ENCODE data around the gene BUD31. TPM values are rescaled to one million over a fixed set of nuclear protein-coding genes. Genes with fewer than 3 reads are reported as not detected.

BUD31 gene
- total RNA-seq, 4 donors from 2014 or later: 61.8 to 82.0 (median 66.2) TPM

DNA sequence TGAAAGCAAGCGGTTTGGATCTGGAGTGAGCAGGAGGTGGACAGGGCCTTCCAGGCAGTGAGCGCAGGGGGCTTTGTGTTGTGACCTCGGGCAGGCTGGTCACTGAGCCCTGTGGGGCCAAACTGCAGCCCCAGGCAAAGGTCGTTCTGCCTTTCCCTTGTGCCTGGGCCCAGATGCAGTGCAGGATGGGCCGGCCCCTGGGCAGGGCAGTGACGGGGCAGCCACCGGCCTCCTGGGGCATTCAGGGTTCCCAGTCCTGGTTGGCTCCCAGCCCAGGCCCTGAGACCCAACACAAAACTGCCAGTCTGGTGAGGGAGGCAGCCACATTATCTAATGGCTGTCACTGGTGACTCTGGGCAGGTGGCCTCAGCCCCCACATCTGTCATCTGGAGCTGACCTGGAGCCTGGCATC, 27.1 kb upstream of the BUD31 start:
- intact Hi-C loops (cut with DNase I): no loop called here
- no peak for DNase-seq (ENCODE audit: extremely low spot score)
- WGBS: 80% methylated on average over 3 of the region's 7 CpGs
- TF ChIP-seq, protein P1, sequence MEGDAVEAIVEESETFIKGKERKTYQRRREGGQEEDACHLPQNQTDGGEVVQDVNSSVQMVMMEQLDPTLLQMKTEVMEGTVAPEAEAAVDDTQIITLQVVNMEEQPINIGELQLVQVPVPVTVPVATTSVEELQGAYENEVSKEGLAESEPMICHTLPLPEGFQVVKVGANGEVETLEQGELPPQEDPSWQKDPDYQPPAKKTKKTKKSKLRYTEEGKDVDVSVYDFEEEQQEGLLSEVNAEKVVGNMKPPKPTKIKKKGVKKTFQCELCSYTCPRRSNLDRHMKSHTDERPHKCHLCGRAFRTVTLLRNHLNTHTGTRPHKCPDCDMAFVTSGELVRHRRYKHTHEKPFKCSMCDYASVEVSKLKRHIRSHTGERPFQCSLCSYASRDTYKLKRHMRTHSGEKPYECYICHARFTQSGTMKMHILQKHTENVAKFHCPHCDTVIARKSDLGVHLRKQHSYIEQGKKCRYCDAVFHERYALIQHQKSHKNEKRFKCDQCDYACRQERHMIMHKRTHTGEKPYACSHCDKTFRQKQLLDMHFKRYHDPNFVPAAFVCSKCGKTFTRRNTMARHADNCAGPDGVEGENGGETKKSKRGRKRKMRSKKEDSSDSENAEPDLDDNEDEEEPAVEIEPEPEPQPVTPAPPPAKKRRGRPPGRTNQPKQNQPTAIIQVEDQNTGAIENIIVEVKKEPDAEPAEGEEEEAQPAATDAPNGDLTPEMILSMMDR (IDR thresholded peaks at IDR 0.05): no peak
- TF ChIP-seq POLR2AphosphoS5 (IDR thresholded peaks at IDR 0.05): no peak
- no peak for TF ChIP-seq EP300 (IDR thresholded peaks at IDR 0.05)
- TF ChIP-seq POLR2A (IDR thresholded peaks at IDR 0.05; ENCODE audit: low read depth): no peak
- no peak overlapping the region for H3K4me3 ChIP-seq
- H3K4me1 ChIP-seq: peaks cover 39 to 46% (median 41%) of the 10 kb centered on the region in 4 donors
- H3K36me3 ChIP-seq: peaks cover 6 to 37% (median 35%) of the 10 kb centered on the region in 4 donors
- no peaks in the 10 kb centered on the region for H3K27me3 ChIP-seq
- peak overlapping the region in 1 of 4 donors; percentile 19 for H3K27ac ChIP-seq (replicated peaks in 1 of 4)
- no peaks in the 10 kb centered on the region for H3K9me3 ChIP-seq

GRCh38 chr7:99383203-99383602, 25.6 kb upstream of the BUD31 start:
- peaks cover 36 to 45% (median 38%) of the 10 kb centered on the region in 4 donors for H3K4me1 ChIP-seq

DNA sequence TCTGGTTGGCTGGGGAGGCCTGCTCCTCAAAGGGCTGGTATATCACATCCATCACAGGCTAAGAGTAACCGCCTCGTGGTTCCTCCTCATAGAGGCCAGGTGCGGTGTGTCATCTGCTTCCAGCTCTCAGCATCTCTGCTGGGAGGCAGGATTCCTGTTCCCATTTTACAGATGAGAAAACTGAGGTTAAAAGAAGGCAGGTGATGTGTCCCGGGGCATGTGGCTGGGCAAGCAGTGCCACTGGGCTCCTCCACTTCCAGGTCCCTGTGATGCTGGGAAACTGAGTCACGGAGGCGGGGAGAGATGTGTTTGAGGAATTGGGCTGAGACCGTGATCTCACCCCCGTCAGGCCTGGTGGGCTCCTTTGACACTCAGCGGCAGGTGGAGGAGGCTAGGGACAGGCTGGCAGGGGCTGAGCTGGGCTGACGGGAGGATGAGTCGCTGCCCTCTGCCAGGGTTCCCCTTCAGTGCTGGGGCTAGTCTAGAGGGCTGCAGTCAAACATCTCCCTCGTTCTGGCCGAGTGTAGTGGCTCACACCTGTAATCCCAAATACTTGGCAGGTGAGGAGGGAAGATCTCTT, 24.9 kb upstream of the BUD31 start:
- TF ChIP-seq EP300 (IDR thresholded peaks at IDR 0.05): no peak
- TF ChIP-seq POLR2A (IDR thresholded peaks at IDR 0.05; ENCODE audit: low read depth): no peak
- TF ChIP-seq, protein P1 (IDR thresholded peaks at IDR 0.05): no peak
- TF ChIP-seq POLR2AphosphoS5 (IDR thresholded peaks at IDR 0.05): no peak
- DNase-seq (ENCODE audit: extremely low spot score): no peak
- H3K4me1 ChIP-seq: peaks cover 29 to 38% (median 32%) of the 10 kb centered on the region in 4 donors
- H3K9me3 ChIP-seq: no peaks in the 10 kb centered on the region
- H3K27ac ChIP-seq (replicated peaks in 1 of 4): no peak overlapping the region
- H3K27me3 ChIP-seq: no peaks in the 10 kb centered on the region
- no peak overlapping the region for H3K4me3 ChIP-seq
- WGBS: 96% methylated on average over 9 of the region's 13 CpGs
- peaks cover 14 to 46% (median 41%) of the 10 kb centered on the region in 4 donors for H3K36me3 ChIP-seq
- intact Hi-C loops (cut with DNase I): no loop called here

More at GRCh38 chr7:99383203-99383602, 25.6 kb upstream of the BUD31 start:
- 89% methylated on average over 10 of the region's 10 CpGs for WGBS
- intact Hi-C loops (cut with DNase I): no loop called here
- no peaks in the 10 kb centered on the region for H3K27me3 ChIP-seq
- DNase-seq (ENCODE audit: extremely low spot score): no peak
- no peak overlapping the region for H3K4me3 ChIP-seq
- H3K36me3 ChIP-seq: peaks cover 12 to 42% (median 37%) of the 10 kb centered on the region in 4 donors
- no peak for TF ChIP-seq EP300 (IDR thresholded peaks at IDR 0.05)
- no peak overlapping the region for H3K27ac ChIP-seq (replicated peaks in 1 of 4)
- H3K9me3 ChIP-seq: no peaks in the 10 kb centered on the region

DNA sequence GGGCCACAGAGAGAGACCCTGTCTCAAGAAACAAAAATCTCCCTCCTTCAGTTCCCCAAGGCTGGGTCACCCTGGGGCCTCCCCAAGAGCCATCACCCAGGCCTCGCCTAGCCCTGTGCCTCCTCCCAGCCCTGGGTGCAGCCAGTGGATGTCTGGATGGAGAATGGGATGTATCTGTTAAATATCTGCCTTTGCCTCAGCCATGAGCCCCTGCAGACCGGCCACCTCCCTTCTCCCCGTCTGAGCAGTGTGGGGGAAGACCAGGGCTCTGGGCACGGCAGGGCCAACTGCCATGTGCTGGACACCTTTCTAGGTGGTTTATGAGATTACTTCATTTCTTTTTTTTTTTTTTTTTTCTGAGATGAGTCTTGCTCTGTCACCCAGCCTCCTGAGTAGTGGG, 24.2 kb upstream of the BUD31 start:
- peaks cover 23 to 32% (median 26%) of the 10 kb centered on the region in 4 donors for H3K4me1 ChIP-seq
- no peak for TF ChIP-seq EP300 (IDR thresholded peaks at IDR 0.05)
- TF ChIP-seq, protein P1 (IDR thresholded peaks at IDR 0.05): no peak
- no peak for TF ChIP-seq POLR2A (IDR thresholded peaks at IDR 0.05; ENCODE audit: low read depth)
- TF ChIP-seq POLR2AphosphoS5 (IDR thresholded peaks at IDR 0.05): no peak
- peaks cover 14 to 53% (median 48%) of the 10 kb centered on the region in 4 donors for H3K36me3 ChIP-seq

DNA sequence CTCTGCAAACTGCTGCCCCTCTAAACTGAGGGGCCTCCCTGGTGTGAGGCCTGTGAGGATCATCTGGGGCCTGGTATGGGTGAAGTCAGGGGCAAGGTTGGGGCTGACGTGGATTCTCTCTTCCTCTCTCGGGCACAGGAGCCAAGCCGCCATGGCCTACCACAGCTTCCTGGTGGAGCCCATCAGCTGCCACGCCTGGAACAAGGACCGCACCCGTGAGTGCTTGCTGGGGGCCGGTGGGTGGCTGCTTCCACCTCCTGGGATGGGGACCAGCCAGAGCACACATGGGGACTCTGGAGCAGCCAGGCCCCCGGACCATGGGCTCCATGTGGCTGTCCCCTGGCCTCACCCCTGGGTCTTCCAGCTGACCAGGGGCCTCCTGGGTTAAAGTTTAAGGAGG, 23.2 kb upstream of the BUD31 start:
- Histone ChIP-seq H3K27ac (replicated peaks in 1 of 4) (no peak overlapping the region), H3K4me1 (peaks cover 12 to 22% (median 16%) of the 10 kb centered on the region in 4 donors), H3K27me3 (no peaks in the 10 kb centered on the region), H3K9me3 (no peaks in the 10 kb centered on the region), H3K36me3 (peaks cover 14 to 63% (median 58%) of the 10 kb centered on the region in 4 donors), H3K4me3 (no peak overlapping the region)
- intact Hi-C loops (cut with DNase I): no loop called here
- TF ChIP-seq POLR2AphosphoS5 (IDR thresholded peaks at IDR 0.05) (no peak), POLR2A (IDR thresholded peaks at IDR 0.05; ENCODE audit: low read depth) (no peak), EP300 (IDR thresholded peaks at IDR 0.05) (no peak)
- TF ChIP-seq, protein P1 (IDR thresholded peaks at IDR 0.05): no peak
- WGBS: 40% methylated on average over 2 of the region's 8 CpGs
- DNase-seq (ENCODE audit: extremely low spot score): no peak

More for the DNA sequence above, 24.2 kb upstream of the BUD31 start:
- no peak overlapping the region for H3K4me3 ChIP-seq
- H3K27ac ChIP-seq (replicated peaks in 1 of 4): no peak overlapping the region
- H3K9me3 ChIP-seq: no peaks in the 10 kb centered on the region
- intact Hi-C loops (cut with DNase I): no loop called here
- WGBS: 68% methylated on average over 3 of the region's 4 CpGs
- DNase-seq (ENCODE audit: extremely low spot score): no peak
- no peaks in the 10 kb centered on the region for H3K27me3 ChIP-seq
